ENCODE results near the gene RAMP1.

Gene RAMP1

DNA sequence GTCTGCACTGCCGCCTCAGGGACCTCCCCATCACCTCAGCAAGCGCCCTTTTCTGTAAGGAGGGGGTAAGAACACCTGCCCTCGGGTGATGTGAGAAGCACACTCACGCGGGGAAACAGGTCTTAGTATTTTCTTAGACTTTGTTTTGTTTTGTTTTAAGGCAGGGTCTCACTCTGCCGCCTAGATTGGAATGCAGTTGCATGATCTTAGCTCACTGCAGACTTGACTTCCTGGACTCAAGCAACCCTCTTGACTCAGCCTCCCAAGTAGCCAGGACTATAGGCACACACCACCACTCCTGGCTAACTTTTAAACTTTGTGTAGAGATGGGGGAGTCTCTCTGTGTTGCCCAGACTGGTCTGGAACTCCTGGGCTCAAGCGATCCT, 37.1 kb downstream of the RAMP1 start:
- no peak for DNase-seq

DNA sequence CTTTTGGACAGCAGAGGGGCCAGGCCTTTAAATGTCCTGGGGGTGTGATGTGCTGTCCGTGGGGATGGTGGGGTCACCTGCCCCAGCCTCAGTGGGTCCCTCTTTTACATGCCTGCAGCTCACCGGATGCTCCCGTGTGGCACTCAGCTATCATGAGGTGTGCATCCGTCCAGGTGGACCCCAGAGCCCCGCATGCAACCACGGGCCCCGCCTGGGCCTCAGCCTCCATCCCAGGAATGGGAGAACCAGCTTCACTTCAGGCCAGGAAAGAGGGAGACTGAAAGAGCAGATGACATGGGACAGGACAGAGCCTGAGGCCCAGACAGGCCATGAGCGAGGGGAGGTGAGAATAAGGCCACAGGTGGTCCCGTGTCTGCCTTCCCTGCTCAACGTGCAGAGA, 37.5 kb downstream of the RAMP1 start:
- no peak for DNase-seq

DNA sequence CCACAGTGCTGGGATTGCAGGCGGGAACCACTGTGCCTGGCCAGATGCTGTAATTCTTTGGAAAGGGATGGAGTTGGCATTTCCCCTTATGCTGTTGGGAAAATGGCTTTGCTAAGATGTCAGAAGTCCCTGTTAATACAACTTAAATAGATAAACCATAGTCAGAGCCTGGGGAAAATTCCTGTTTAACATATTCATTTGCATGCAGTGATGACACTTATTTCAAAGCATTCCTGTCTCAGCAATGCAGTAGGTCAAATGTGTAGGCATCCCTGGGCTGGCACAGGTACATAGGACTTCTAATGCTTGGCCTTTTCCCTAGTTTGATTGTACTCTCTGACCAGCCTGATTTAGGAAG, 38.6 kb downstream of the RAMP1 start:
- no peak for DNase-seq

DNA sequence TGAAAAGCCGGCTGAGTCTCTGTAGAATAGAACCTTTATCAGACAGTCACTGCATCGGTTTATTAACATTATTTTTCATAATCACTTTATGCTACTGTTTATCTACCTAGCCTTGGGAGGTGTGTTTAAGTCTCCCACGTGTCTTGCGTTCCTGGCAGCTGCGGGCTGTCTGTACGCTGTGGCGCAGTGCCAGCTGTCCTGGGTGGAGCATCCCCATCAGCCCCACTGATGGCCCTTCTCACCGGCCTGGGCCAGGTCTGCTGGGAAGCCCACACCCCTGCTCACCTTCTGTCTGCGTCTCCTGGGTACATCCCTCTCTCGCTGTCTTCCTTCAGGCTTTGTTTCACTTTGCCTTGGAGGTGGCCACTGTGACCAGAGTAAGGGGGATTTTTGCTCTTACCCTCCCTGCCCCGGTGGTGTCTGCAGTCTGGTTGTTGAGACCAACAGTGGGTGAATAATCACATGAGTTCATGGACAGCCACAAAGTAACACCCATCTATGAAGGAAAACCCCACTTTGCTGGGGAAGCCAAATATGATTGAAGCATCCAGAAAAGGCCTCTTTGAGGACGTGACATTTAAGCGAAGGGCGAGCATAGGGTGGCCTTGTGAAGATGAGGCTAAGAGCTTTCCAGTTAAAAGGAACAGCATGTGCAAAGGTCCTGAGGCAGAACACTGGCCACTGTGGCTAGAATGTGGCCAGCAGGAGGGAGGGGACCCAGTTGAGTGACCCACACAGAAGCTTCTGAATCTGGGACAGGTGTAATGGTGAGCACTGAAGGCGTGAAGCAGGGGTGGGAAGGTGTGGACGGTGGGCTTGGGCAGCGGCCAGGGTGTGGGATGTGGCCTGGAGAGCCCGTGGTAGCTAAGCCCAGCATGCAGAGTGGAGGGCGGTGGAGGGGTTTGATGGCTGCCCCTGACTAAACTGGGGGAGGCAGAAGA, 41.7 kb downstream of the RAMP1 start:
- no peak for DNase-seq

DNA sequence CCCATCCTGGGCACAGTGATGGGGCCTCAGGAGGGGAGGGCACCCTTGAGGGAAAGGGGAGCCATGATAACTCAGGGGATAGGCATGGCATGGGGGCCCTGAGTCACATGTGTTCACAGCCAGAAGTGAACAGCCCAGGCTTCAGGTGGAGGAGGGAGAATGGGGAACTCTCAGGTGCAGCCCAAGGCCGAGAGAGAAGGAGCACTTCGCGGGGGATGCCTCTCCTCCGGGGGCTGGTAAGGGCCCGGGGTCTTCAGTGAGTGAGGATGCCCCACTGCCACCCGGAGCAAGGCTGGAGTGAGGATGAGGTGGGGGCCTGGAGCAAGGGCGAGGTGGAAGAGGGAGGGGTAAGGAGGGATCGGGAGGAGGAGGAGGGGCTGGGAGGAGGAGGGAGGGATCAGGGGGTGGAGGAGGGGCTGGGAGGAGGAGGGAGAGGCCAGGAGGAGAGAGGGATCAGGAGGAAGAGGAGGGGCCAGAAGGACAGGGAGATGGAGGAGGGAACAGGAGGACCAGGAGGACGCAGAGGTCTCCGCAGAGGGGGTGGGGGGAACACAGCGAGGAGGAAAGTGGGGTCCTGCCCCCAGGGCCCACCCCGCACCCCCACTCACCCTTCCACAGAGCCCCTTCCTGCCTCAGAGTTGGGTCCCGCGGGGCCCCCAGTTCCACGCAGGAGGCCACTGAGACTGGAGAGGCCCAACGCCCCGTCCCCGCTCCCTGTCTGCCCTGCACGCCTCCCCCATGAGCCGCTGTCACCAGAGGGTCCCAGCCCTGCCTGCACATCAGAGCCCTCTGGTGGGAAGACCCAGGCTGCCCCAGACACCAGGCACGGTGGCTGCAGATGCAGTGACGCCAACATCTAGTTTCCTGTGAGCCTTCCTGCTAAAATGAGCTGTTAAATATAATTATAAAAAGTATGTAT, 42.8 kb downstream of the RAMP1 start:
- peak in 2 of 6 experiments; percentile 12 to 21 for DNase-seq

DNA sequence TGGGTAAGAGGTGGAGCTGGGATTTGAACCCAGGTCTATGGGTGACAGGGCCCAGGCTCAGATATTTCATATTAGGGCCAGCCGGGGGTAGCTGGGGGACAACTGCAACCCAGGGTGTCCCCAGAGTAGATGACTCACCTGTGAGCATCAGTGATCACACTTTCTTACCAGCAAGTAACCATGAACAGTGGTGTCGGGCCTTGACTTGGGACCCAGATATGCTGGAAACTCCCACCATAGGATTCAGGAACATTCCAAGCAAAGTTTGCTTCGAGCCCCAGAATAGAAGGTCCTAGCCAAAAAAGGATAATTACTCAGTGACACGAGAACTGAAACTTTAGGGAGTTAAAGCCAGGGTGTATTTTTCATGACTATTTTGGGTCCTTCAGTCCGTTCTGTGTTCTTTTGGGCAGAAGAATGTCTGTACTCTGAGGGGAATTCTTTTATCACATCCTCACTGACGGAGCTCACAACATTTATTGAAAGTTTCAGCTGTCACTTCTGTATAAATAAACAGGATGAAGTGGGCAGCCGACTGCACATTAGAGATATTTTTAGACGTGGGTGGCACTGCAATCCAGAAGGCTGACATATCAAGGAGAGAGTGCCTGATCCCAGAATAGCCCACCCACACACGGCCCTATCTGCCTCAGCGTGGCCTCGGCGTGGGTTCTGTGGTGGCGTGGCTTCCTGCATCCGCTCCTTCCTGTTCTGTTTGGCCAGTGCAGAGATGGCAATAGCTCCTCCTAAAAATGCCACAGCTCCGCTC, 45.6 kb downstream of the RAMP1 start:
- no peak for DNase-seq

DNA sequence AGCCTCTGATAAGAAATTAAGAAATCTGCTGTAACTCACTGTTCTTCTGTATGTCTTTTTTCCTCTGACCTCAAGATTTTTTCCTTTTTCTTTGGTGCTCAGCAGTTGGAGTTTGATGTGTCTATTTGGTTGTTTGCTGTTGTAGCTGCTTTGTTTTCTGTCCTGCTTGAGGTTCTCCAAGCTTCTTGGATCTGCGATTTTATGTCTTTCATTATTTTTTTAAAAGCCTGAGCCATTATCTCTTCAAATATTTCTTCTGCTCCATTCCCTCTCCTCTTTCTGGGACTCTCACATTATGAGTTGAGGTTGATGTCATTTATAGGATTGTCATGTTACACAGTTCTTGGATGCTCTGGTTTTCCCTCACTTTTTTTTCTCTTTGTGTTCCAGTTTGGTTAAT, 47.7 kb downstream of the RAMP1 start:
- DNase-seq, result no peak

DNA sequence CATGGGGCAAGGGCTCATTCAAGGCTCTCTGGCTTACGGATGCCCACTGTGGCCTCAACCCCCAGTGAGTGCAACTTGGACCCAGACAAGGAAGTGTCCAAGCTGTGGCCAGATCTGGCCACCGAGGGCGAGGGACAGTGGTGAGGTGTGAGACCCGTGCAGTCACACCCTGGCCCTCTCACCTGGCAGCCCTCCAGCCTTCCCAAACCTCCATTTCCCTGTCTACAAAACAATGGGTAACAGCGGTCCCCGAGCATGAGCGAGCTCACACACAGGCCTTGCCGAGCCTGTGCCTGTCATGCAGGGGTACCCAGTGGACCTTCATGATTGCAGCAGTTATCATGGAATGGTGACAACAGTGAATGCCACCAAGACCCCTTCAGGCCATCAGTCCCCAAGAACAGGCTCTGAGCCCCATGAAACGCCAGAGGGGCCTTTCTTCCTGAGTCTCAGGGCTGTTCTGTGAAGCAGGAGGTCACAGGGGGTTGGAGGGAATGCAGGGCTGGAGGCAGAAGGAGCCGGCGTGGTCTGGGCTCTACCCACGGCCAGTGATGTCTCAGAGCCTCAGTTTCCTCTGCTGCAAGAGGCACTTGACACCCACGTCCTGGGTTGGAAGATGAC, 49.8 kb downstream of the RAMP1 start:
- no peak for DNase-seq

DNA sequence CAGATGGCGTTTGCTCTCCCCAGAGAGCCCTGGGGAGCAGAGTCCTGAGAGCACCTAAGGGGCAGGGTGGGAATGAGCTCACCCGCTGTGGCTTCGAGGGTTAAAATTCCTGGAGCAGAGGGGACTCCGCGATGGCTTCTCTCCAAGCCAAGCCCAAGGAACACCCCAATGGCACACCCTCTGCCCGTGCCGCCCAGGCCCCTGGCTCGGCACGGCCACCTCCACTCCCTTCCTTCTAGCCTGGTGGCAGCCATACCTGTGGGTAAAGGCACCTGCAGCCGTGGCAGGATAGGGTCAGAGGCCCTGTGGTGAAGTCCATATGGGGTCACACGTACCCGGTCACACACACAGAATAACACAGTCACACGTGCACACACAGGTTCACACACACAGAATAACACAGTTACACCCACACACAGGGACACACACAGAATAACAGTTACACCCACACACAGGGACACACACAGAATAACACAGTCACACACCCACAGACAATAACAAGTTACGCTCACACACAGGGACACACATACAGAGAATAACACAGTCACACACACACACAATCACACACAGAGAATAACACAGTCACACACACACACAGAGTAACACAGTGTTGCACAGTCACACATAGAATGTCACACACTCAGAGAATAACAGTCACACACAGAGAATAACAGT, 50.5 kb downstream of the RAMP1 start:
- no peak for DNase-seq

DNA sequence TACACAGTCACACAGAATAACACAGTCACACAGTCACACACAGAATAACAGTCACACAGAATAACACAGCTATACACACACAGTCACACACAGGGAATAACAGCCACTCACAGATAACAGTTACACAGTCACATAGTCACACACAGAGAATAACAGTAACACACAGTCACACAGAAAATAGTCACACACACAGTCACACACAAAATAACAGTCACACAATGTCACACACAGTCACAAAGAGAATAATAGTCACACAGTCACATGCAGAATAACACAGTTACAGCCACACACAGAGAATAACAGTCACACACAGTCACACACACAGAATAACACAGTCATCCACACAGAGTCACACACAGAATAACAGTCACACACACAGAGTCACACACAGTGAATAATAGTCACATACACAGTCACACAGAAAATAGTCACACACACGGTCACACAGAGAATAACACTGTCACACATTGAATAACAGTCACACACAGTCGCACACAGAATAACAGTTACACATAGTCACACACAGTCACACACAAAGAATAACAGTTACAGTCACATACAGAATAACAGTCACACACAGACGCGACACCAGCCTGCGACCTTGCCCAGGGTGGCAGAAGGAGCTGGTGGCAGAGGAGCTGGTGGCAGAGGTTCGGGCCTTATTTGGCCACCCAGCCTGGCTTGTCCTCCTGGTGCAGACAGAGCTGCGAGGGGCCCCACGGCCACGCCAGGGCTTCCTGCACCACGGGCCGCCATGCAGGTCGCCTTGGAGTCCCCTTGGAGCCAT, 51.3 kb downstream of the RAMP1 start:
- DNase-seq, result no peak

DNA sequence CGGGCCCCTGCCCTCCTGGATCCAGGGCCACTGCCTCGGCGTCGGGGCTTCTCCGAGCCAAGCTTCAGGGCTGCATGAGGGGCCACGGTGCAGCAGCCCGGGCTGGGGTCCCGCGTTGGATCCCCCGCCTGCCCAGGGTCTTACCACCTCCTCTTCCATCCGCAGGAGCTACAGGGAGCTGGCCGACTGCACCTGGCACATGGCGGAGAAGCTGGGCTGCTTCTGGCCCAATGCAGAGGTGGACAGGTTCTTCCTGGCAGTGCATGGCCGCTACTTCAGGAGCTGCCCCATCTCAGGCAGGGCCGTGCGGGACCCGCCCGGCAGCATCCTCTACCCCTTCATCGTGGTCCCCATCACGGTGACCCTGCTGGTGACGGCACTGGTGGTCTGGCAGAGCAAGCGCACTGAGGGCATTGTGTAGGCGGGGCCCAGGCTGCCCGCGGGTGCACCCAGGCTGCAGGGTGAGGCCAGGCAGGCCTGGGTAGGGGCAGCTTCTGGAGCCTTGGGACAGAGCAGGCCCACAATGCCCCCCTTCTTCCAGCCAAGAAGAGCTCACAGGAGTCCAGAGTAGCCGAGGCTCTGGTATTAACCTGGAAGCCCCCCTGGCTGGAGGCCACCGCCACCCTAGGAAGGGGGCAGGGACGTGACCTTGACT, 52.1 kb downstream of the RAMP1 start:
- no peak for DNase-seq

DNA sequence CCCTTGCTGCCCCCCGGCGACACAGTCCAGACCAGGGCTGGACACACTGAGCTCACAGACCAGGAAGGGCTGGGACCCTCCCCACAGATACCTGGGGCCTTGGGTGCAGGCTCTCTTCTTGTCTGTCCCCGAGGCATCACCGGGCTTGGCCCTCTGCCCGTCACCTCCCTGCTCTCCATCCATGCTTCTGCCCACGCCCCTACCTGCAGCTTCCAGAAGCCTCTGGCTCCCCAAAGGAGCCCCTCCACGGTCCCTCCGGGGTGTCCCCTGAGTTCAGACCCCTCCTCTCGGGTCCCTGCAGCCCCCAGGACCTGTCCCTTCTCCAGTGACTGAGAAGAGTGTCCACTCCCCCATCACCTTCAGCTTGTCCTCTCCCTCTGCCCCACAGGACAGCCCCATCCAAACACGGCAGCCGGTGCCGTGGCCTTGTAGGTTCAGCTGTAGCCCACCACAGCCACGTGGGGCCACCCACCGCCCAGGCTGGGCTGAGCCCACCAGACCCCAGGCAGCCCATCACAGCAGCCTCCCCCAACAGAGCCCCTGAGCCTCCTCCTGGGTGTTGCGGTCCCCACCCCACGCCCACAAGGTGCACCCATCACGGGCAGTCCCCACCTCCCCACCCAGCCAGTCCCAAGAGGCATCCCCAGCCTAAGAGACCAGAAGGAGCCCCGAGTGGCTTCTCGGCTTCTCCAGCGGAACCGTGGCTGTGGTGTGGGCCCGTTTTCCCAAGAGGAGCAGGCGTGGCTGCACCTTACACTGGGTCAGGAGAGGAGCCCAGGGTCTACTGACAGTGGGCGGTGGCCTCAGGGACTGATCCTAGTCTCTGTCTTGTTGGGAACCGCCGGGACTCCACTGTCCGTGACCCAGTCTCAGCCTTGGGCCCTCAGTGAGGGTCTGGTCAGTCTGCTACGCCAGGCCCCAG, 53.1 kb downstream of the RAMP1 start:
- DNase-seq, result no peak

DNA sequence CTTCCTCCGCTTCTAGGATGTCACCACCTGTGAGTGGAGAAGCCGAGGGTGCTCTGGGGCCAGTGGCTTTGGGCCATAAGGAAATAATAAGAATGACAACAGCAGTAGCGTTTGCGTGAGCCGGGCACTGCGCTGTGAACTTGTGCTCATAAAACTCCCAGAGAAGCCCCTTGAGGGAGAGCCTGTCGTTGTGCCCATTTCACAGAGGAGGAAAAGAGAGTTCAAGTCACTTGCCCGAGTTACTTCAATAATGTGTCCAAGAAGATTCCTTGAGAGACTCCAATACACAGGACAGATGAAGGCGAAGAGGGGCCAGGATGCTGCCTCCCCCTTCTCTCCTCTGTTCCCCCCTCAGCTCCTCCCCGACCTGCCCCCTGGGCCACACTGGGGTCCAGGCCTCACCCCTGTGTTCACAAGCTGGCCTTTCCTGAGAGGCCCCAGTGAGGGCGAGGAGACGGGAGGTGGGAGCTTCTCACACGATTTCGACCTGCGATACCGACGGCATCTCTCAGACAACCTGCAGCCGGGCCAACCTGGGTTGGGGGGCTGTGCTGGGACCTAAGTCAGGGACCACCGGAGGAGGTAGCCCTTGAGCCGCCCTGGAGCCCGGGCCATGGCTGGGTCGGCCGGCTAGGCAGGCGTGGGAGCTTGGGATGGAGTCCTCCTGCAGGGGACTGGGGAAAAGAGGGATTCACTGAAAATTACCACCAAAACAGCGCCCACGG, 53.9 kb downstream of the RAMP1 start:
- DNase-seq, result no peak

DNA sequence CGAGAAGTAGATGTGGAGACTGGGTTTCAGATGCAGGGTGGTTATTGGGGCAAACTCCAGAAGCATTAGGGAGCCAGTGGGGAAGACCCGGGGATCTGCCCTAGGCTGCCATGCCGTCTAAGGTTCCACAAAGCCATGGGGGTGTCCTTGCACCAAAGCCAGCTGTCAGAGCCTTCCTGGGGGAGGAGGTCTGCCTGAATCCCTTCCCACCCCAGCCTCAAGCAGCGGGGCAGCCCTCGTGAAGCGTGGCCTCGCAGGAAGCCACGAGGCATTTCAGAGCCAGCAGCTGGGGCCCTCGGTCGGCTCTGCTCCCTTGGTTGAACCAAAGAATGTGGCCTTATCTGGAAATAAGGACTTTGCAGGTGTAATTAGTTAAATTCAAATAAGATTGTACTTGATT, 56.2 kb downstream of the RAMP1 start:
- no peak for DNase-seq

DNA sequence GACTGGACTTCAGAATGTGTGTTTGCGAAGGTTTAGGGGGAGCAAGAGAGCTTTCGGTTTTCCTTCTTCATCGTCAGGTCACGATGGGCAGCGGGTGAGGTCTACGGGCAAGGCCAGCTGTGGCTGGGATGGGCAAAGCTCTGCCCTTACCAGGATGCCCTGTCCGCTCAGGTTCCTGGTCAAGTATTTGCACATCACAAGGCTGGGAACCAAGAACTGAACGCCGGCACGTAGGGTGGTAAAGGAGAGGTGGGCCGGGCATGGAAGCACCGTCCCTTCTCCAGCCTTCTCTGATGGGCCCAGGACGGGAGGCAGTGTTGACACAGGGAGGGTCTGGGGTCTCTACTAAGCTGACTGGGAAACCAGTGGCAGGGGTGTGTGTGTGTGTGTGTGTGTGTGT, 56.9 kb downstream of the RAMP1 start:
- no peak for DNase-seq

DNA sequence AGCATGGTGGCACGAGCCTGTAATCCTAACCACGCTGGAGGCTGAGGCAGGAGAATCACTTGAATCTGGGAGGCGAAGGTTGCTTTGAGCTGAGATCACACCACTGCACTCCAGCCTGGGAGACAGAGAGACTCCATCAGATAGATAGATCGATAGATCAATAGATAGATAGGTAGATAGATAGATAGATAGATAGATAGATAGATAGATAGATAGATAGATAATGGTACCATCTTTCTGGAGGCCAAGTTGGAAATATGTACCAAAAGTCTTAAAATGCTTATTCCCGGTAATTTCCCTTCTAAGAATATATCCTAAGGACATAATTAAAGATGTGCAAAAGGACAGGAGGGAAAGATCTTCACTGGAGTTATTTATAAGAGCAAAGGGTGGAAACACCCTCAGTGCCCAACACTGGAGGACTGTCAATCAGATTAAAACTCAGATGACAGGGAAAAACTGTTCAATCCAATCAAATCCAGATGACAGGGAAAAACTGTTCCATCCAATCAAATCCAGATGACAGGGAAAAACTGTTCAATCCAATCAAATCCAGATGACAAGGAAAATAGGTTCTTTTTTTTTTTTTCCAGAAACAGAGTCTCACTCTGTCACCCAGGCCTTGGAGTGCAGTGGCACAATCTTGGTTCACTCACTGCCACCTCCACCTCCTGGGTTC, 58.4 kb downstream of the RAMP1 start:
- no peak for DNase-seq

DNA sequence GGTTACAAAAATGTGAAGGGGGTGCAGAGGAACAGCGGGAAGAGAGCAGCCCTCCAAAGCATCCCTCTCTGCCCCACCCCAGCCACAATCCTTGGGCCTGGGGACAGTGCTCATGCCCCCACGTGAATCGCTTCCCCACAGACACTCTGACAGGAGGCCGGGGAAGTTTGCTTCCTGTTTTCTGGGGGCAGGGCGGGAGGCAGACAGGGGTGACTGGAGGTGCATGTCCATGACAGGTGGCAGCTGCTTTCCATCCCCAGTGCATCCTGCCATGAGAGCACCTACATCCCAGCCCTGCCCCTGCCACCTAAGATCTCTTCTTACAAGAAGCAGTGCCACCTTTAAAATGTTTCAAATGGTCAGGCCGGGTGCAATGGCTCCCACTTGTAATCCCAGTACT, 60.2 kb downstream of the RAMP1 start:
- DNase-seq, result no peak

DNA sequence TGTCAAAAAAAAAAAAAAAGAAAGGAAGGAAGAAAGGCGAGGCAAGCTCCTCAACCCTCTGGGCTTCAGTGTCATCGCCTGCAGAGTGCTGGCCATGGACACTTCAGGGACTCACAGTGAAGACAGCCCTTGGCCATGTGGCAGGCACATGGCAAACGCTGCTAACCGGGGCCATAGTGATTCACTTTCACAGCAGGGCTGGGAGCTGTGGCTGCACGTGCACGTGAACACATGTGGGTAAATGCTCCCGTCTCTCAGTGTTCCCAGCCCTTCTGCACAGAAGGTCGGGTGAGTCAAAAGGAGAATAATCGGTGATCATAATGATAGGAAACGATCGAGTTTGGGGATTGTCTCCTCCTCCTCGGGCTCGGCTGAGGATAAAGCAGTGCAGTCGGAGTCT, 61.2 kb downstream of the RAMP1 start:
- no peak for DNase-seq
